ENCODE results near the gene MAPT.

GRCh38 chr17:45952814-45953320 is 58.5 kb downstream of the MAPT start:
- no peak for TF ChIP-seq YY1 (IDR thresholded peaks at IDR 0.05; ENCODE audit: insufficient read depth, insufficient read length)
- TF ChIP-seq SUZ12 (IDR thresholded peaks at IDR 0.05; ENCODE audit: extremely low read depth, insufficient read depth, insufficient read length), result no peak

All from NT2/D1 (cell line).